Measurements from ENCODE around the gene SLC1A2.

The SLC1A2 gene

GRCh38 chr11:35303596-35304385, 115.6 kb downstream of the SLC1A2 start:
- no peak for DNase-seq (ENCODE audit: low read depth, low spot score)

- no peak for DNase-seq (ENCODE audit: low read depth, low spot score)
Measured at GRCh38 chr11:35302398-35302797, 117.0 kb downstream of the SLC1A2 start.

- no peak for DNase-seq (ENCODE audit: low read depth, low spot score)
Measured at GRCh38 chr11:35298369-35298768, 121.0 kb downstream of the SLC1A2 start.

GRCh38 chr11:35295751-35296150, 123.6 kb downstream of the SLC1A2 start:
- DNase-seq (ENCODE audit: low read depth, low spot score): no peak

- no peak for DNase-seq (ENCODE audit: low read depth, low spot score)
Measured at GRCh38 chr11:35293699-35294098, 125.7 kb downstream of the SLC1A2 start.

GRCh38 chr11:35293035-35293434, 126.3 kb downstream of the SLC1A2 start:
- no peak for DNase-seq (ENCODE audit: low read depth, low spot score)

GRCh38 chr11:35292279-35292678, 127.1 kb downstream of the SLC1A2 start:
- no peak for DNase-seq (ENCODE audit: low read depth, low spot score)

- no peak for DNase-seq (ENCODE audit: low read depth, low spot score)
Measured at GRCh38 chr11:35290876-35291275, 128.5 kb downstream of the SLC1A2 start.

GRCh38 chr11:35289821-35290220, 129.5 kb downstream of the SLC1A2 start:
- DNase-seq (ENCODE audit: low read depth, low spot score): no peak

- no peak for DNase-seq (ENCODE audit: low read depth, low spot score)
Measured at GRCh38 chr11:35288817-35289541, 130.4 kb downstream of the SLC1A2 start.

GRCh38 chr11:35288309-35288708, 131.0 kb downstream of the SLC1A2 start:
- no peak for DNase-seq (ENCODE audit: low read depth, low spot score)

GRCh38 chr11:35287344-35287890, 131.9 kb downstream of the SLC1A2 start:
- no peak for DNase-seq (ENCODE audit: low read depth, low spot score)

GRCh38 chr11:35286126-35286525, 133.2 kb downstream of the SLC1A2 start:
- no peak for DNase-seq (ENCODE audit: low read depth, low spot score)

- DNase-seq (ENCODE audit: low read depth, low spot score): no peak
Measured at GRCh38 chr11:35285471-35285870, 133.9 kb downstream of the SLC1A2 start.

GRCh38 chr11:35282221-35282882, 137.0 kb downstream of the SLC1A2 start:
- DNase-seq (ENCODE audit: low read depth, low spot score): no peak

- no peak for DNase-seq (ENCODE audit: low read depth, low spot score)
Measured at GRCh38 chr11:35281169-35281688, 138.1 kb downstream of the SLC1A2 start.

GRCh38 chr11:35280727-35281126, 138.6 kb downstream of the SLC1A2 start:
- DNase-seq (ENCODE audit: low read depth, low spot score): no peak

- DNase-seq (ENCODE audit: low read depth, low spot score): no peak
Measured at GRCh38 chr11:35277827-35278226, 141.5 kb downstream of the SLC1A2 start.

- no peak for DNase-seq (ENCODE audit: low read depth, low spot score)
Measured at GRCh38 chr11:35276396-35277145, 142.8 kb downstream of the SLC1A2 start.

GRCh38 chr11:35275786-35276170, 143.6 kb downstream of the SLC1A2 start:
- no peak for DNase-seq (ENCODE audit: low read depth, low spot score)
